Astrocyte of the hippocampus (primary cell): ENCODE data around the gene CDH4.
A peak's percentile ranks its signal among the peaks of the same experiment; 100 is the strongest.

Experiments used
- DNase-seq: peaks from one replicate; pipeline ENCODE4 v3.0.0; 2011; ENCODE audit warnings: low read depth, low spot score

CDH4 gene

DNA sequence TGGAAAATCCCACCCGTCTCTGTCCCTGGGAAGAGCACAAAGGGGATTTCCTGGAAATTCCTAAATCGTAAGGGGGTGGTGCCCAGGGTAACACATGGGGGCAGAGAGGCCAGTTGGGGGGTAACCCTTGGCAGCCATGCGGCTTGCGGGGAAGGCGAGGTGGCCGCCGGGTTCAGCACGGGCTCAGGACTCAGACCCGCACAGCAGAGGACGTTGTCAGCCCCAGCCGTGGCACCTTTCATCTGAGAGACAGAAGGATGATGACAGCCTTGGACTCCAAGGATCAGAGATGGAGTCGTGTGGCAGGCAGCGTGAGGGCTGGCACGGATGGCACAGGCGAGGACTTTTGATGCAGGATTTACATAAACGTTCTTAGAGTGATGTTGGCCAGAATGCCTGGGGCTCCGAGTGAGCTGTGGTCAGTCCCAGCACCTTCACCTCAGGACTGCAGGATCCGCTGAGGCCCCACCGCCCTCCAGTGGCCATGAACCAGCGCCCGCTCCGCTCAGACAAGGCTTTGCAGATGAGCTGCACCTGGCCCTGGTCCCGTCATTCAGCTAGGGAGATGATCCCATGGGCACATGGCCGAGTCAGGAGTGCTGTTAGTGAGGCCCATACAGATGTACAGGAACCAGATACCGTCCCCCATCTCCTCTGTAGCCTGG, 623.3 kb downstream of the CDH4 start:
- DNase-seq, result no peak

- DNase-seq, result no peak
Measured at GRCh38 chr20:61875996-61876395, 623.9 kb downstream of the CDH4 start.

DNA sequence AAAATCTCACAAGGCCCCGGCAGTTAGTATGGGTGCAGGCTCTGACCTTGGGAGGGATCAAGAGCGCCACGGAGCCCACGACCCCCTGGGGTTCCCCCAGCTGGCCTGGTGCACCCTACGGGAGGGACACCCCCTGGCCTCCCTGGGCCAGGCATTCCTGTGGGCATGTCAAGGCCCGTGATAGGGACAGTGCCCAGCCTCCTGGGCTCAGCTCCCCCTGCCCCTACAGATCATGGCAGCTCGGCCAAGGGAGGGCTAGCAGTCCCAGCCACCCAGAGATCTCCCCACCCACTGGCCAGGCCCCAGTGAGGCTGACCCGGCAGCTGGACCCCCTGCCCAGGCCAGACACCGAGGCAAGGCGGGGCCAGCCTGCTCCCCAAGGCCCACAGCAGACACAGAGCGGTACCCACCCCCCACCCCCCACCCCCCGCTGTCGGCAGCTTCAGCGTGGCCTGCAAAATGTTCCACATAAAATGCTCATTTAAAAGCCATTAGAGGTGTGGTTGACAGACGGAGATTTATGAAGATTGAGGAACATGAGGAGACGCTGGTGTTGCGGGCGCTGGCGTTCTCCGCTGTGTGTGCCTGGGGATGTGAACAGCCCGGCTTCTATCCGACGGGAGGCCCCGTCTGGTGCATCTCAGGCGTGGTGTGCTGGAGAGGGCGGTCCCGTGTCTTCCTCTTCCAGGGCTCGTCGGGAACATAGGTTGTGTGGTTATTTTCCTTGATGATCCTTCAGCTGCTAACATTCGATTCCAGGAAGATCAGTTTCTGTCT, 625.1 kb downstream of the CDH4 start:
- no peak for DNase-seq

- DNase-seq, result no peak
Measured at GRCh38 chr20:61877776-61878477, 625.9 kb downstream of the CDH4 start.

DNA sequence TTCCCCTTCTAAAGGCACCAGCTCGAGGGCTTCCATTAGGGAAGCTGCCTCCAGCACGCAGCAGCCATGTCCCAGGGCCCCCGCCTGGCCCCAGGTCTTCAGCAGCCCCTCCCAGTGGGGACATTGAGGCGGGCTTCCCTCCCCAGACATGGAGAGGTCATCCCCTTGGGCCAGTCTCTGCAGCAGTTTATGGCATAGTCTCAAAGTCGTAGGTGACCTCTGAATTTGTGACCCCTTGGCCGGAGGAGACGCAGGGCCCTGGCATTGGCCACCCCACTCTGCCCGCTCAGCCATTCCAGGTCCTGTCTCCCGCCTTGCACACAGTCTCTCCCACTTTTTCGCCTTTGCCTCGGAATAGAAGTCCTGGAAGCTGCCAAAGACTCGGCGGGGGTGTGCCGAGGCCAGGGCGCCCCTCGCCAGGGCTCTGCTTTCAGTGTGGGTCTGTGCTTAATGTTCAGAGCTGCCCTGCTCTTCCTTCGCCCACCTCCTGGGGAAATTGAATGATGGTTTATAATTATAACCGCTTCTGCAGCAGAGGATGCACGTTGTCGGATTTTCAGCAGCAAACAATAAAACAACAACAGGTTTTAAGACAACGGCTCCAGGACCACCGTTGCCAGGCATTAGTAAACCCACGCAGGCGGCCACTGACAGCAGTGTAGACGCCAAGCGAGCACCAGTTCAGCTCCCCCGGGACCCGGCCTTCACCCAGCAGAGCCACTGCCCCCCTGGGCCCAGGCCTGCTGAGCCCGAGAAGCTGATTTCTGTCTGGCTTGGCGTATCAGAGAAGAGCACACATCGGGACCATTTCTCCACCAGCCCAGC, 626.6 kb downstream of the CDH4 start:
- DNase-seq, result no peak

GRCh38 chr20:61879303-61879620, 627.2 kb downstream of the CDH4 start:
- no peak for DNase-seq

GRCh38 chr20:61879694-61880093, 627.6 kb downstream of the CDH4 start:
- DNase-seq, result no peak

DNA sequence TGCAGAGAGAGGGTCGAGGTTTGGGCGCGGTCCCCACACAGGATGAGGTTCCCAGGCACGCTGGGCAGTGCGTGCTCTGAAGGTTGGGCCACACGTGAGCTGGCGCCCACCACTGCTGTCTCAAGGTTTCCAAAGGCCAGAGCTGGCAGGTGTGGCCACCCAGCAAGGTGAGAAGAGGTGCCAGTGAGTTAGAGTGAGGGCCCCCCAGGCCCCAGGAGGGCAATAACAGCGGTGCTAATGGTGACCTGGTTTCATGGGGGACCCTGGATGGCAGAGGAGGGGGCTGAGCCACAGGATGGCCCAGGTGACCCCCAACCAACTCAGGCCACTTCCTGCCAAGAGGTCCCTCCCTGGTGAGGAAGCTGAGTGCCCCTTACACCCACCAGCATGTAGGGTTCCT, 628.6 kb downstream of the CDH4 start:
- no peak for DNase-seq

- peak; percentile 40 for DNase-seq
Measured at GRCh38 chr20:61881416-61881815, 629.4 kb downstream of the CDH4 start.

DNA sequence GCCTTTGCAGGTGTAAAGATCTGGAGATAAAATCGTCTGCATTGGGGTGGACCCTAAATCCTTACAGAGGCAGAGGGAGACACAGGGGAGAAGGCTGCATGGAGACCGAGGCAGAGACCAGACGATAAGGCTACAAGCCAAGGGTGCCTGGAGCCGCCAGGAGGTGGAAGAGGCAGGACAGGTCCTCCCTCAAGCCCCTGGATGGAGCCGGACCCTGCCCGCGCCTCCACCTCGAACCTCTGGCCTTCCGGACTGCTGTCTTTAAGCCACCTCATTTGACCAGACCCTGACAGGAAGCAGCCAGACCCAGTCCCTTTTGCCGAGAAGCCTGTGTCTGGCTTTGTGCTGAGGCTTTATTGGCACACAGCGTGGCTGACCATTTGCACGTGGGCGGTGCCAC, 629.8 kb downstream of the CDH4 start:
- DNase-seq, result no peak

DNA sequence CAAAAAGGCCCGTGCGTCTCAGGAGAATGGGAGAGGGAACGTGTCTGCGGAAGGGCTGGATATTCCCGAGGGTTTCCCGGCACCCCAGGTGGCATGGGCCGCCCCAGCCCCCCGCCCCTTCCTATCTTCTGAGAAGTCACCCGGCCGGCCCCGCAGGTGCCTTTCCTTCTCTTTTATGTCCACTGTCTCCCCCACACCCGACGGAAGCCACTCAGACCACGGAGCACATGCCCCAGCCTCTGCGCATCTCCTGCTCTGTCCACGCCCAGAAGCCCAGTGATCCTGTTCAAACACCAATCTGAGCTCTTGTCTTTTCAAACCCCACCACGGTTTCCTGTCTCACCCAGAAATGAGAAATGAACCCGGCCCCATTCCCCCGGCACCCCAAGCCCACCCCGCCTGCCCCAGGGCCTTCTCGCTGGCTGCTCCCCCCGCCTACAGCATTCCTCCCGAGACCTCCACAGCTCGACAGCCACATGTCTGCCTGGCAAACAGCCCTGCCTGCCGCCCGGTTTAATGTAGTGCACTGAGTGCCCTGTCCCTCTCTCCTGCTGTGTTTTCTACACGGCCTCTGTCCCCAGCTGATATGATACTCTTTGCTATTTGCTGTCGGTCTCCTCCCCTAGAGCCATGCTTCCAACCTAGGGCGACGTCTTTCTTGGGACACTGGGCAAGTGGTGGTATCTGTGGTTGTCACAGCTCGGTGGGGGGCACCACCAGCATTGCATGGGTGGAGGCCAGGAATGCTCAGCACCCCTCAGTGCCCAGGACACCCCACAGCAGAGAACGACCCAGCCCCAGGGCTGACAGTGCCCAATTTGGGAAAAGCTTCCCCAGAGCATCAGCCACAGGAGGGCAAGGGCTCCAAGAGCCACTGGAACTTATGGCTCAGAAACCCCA, 630.9 kb downstream of the CDH4 start:
- peak; percentile 34 for DNase-seq

DNA sequence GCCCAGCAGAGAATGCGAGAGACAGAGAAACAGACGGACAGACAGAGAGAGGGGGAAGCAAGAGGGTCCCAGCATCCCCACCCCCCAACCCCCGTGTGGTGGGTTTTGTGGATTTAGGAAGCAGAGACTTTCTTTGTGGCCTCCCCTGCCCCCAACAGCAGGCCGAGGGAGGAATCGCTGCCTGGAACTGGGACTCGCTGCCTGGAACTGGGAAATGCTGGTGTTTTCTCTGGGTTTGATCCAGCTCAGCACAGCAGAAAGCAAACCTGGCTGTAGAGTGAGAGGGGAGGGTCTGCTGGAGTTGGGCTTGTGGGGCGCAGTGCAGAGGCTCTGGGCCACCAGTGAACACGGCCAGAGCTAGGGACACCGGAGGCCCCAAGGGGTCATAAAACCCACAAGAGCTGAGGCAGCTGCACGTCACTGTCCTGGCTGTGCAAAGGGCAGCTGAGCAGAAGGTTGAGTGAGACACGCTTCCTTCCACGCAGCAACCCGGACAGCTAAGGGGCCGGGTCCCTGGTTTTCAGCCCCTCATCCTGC, 631.9 kb downstream of the CDH4 start:
- DNase-seq, result peak; percentile 74

GRCh38 chr20:61884571-61885389, 632.7 kb downstream of the CDH4 start:
- no peak for DNase-seq

- DNase-seq, result no peak
Measured at GRCh38 chr20:61885759-61886715, 634.0 kb downstream of the CDH4 start.

DNA sequence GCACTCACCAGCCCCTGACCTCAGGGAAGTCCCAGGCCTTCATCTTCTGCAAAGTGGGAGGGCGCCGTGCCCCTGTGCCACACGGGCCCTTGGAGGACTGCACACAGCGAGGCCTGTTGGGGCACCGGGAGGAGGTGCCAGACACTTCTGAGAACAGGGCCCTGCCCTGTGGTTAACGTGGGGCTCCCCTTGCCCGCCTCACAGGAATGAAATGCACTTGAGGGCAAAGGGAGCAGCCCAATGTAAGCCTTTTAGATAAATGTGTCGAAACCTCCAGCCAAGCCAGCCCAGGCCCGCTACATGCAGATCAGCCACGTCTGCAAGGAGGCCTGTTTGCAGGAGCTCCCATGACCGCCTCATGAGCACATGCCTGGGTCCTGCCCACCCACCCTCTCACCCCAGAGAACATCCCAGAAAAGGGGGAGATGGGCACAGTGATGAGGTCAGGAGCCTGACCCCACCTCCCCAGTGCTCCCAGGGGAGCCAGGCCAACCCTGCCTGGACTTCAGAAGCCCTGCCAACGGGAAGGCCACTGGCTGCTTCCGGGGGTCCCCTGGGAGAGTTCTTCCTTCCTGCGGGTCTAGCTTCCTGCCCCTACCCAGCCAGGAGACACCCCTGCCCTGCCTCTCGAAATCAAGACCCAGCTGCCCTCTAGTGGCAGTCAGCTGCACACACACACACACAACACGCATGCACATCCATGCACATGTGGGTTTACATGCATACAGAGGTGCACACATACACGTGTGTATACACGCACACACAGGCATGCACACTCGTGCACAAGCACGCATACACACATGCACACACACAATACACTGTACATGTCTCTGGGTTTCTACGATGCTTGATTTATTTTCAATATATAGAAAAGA, 634.9 kb downstream of the CDH4 start:
- DNase-seq, result peak; percentile 70

- DNase-seq, result no peak
Measured at GRCh38 chr20:61887596-61888093, 635.6 kb downstream of the CDH4 start.

DNA sequence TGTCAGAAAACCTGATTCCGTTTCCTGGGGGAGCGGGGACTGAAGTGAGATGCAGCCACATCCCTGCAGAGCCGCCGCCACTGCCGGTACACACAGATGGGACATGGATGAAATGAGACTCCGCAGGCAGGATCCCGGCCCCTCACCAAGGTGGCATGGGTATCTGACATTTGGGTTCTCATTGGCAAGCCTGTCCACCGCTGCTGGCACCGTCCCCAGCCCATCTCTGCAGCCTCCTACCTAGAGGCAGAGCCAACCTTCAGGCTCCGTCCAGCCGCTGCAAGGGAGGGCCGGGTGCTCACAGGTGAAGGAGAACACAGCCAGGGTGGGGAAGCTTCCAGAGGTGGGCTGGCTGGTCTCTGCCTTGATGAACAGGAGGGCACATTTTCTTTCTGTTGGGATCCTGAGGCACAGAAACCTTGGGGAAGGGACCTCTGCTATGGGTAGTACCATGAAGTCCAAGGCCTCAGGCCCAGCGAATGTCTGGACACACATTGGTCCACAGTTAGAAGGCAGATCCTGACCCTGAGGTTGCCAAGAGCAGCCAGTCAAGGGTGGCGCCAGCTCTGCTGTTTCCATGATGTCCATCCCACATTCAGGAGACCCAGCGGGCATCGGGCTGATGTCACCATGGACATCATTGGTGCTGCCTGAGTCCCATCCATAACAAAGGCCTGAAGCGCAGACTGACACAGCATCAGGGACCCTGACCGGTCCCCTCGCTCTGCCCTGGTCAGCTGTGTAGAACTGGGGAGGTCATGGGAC, 636.2 kb downstream of the CDH4 start:
- no peak for DNase-seq
